ENCODE results near the gene RHOBTB3.
A peak's percentile ranks its signal among the peaks of the same experiment; 100 is the strongest.
"Not testable (repeated sequence)": the region's sequence is repeated elsewhere in the genome, so short reads cannot be mapped to it uniquely, and the experiment has no call there.

Gene RHOBTB3

GRCh38 chr5:95803271-95804148 lies 72.4 kb downstream of the RHOBTB3 start:
- no peak for DNase-seq

GRCh38 chr5:95804736-95805539 lies 73.8 kb downstream of the RHOBTB3 start:
- no peak for DNase-seq

GRCh38 chr5:95806687-95807086 lies 75.6 kb downstream of the RHOBTB3 start:
- DNase-seq, result no peak

GRCh38 chr5:95808013-95808685 lies 77.0 kb downstream of the RHOBTB3 start:
- no peak for DNase-seq

DNA sequence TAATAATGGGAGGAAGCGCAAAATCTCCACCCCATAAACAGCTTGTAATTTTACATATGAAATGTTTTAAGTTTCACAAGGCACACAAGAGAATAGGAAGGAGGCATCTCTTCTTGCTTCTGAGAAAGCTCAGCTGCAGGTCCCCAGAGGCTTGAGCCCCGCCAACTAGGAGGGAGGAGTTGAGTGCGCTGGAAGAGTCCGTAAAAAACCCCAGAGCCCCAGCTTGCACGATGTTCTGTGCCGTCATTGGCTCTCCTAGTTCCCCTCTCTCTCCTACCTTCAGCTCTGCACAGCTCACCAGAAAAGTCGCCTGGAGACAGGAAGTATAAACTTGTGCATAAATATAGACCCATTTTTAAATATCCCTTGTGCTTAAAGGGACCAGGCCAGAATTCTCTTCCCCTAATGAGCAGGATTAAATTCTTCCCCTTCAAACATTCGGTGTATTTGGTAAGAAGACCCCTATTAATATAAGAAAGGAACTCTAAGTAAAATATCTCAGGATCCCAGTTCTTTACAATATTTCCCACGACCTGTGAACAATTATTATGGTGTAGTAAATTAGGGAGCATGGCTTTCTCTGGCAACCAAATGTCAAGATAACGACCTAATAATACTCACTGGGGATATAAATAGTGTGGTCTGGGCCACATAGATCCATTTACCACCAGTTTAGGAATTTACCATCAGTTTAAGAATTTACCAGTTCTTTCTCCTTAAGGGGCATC lies 77.7 kb downstream of the RHOBTB3 start:
- DNase-seq, result peak; percentile 10

- no peak for DNase-seq
These were observed 78.4 kb downstream of the RHOBTB3 start for GRCh38 chr5:95809414-95809960.

GRCh38 chr5:95810305-95811125 lies 79.4 kb downstream of the RHOBTB3 start:
- no peak for DNase-seq

GRCh38 chr5:95811126-95811423 lies 79.9 kb downstream of the RHOBTB3 start:
- not testable (repeated sequence) for DNase-seq

DNA sequence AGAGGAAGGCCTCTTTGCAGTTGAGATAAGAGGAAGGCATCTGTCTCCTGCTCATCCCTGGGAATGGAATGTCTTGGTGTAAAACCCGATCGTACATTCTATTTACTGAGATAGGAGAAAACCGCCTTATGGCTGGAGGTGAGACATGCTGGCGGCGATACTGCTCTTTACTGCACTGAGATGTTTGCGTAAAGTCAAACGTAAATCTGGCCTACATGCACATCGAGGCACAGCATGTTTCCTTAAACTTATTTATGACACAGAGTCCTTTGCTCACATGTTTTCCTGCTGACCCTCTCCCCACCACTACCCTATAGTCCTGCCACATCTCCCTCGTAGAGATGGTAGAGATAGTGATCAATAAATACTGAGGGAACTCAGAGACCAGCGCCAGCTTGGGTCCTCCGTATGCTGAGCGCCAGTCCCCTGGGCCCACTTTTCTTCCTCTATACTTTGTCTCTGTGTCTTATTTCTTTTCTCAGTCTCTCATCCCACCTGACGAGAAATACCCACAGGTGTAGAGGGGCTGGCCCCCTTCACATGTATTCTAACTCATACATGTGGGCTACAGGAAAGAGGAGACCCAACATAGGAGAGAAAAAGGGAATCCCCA lies 80.4 kb downstream of the RHOBTB3 start:
- DNase-seq, result not testable (repeated sequence)

DNA sequence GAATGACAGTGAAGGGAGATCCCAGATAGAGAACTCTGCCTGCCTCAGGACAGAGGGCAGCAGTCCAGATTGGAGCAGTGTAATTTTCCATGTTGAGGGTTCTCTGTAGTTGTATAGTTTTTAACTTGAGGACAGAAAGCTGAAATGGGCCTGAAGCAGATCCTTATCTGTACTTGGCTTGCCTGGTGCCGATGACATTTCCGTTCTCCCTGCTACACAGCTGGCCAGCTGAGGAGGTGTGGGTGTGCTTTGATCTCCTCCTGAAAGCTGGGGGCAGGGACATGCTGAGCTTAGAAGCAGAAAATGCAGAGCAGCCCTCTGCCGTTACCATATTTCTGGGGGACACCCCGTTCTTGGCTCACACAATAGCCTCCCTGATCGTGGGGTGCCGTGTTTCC lies 80.9 kb downstream of the RHOBTB3 start:
- DNase-seq, result no peak

DNA sequence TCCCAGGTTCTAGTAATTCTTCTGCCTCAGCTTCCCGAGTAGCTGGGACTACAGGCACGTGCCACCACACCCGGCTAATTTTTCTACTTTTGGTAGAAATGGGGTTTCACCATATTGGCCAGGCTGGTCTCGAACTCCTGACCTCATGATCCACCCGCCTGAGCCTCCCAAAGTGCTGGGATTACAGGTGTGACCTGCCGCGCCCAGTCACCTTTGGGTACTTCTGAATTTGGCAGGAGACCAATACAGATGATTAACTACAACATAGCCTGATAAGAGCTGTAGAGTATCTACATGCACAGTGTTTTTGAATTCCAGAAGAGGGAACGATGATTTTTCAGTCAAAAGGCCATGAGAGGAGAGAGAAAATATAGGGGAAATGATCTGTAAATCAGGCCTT lies 81.9 kb downstream of the RHOBTB3 start:
- DNase-seq, result not testable (repeated sequence)

- DNase-seq, result no peak
These were observed 84.1 kb downstream of the RHOBTB3 start for GRCh38 chr5:95815155-95815729.

- no peak for DNase-seq
These were observed 85.2 kb downstream of the RHOBTB3 start for GRCh38 chr5:95816341-95816740.

- DNase-seq, result no peak
These were observed 85.6 kb downstream of the RHOBTB3 start for GRCh38 chr5:95816776-95817175.

- no peak for DNase-seq
These were observed 86.3 kb downstream of the RHOBTB3 start for GRCh38 chr5:95817430-95817829.

GRCh38 chr5:95818181-95819147 lies 87.3 kb downstream of the RHOBTB3 start:
- DNase-seq, result no peak

DNA sequence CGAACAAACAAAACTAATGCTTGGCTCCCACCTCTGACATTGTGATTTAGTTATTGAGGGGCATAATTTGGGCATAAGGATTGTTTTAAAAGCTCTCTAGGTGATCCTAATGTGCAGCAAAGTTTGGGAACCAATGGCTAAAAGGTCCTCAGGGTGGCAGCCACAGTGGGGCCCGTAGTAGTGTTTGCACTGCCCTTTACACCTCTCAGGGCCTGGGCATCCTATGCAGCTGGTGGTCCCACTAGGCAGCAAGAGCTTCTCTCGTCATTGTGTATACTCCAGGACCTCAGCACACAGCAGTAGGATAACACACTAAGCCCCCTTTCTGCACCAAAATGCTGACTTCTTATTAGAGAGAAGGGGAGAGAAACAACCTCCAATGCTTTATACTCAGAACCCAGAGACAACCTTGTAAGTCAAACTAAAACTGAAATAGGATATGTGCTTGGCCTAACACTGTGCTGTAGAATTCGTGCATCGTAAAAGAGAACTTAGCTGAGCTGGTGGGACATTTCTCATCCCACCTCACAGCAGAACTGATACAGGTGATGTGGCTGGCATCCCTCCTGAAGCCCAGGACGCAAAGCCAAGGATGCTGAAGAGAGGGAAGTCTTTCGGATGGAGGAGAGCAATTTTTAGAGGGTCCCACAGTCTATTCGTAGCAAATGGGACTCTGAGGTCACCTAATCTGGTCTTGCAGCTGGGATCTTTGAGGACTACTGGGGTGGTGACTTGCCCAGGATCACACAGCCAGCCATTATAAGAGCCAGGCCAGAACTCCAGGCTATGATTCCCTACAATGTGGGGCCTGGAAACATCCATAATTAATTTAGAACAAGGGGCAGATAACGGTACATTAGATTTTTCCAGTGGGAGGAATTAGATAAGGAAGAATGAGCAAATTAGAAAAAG lies 90.2 kb downstream of the RHOBTB3 start:
- no peak for DNase-seq

- DNase-seq, result no peak
These were observed 91.0 kb downstream of the RHOBTB3 start for GRCh38 chr5:95822043-95822541.

All from GOT3 (cell line).